ENCODE results near the gene SLC39A11. TPM values are rescaled to one million over a fixed set of nuclear protein-coding genes. Genes with fewer than 3 reads are reported as not detected.

The SLC39A11 gene
- total RNA-seq, 4 donors from 2014 or later: 23.0 to 30.9 (median 27.6) TPM

- no peaks in the 10 kb centered on the region for H3K4me1 ChIP-seq
- no peak overlapping the region for H3K4me3 ChIP-seq
- DNase-seq: no peak
- TF ChIP-seq CTCF (IDR thresholded peaks at IDR 0.05) (no peak), POLR2A (IDR thresholded peaks at IDR 0.05) (no peak)
- intact Hi-C loops (cut with DNase I): no loop called here
- WGBS, 2 donors: 95% methylated on average over 4 of the region's 4 CpGs
- no peaks in the 10 kb centered on the region for H3K27me3 ChIP-seq
- no peak overlapping the region for H3K27ac ChIP-seq
- H3K9me3 ChIP-seq: peaks cover 0 to 23% (median 18%) of the 10 kb centered on the region in 3 donors
- peaks cover 0 to 37% (median 0%) of the 10 kb centered on the region in 3 donors for H3K36me3 ChIP-seq
Measured at GRCh38 chr17:72882426-72882825, 210.1 kb downstream of the SLC39A11 start.

GRCh38 chr17:72879877-72880276 is 212.6 kb downstream of the SLC39A11 start:
- Histone ChIP-seq H3K36me3 (peaks cover 0 to 29% (median 0%) of the 10 kb centered on the region in 3 donors), H3K27me3 (no peaks in the 10 kb centered on the region), H3K9me3 (peaks cover 0 to 32% (median 24%) of the 10 kb centered on the region in 3 donors), H3K4me1 (no peaks in the 10 kb centered on the region), H3K4me3 (no peak overlapping the region), H3K27ac (no peak overlapping the region)
- DNase-seq: no peak
- no peak for TF ChIP-seq POLR2A (IDR thresholded peaks at IDR 0.05)
- TF ChIP-seq CTCF (IDR thresholded peaks at IDR 0.05): no peak
- 100% methylated on average over 2 of the region's 2 CpGs; no CpG with 5 or more reads in 1 of the 2 donors for WGBS, 2 donors
- intact Hi-C loops (cut with DNase I): no loop called here

GRCh38 chr17:72878975-72879660 is 213.4 kb downstream of the SLC39A11 start:
- H3K36me3 ChIP-seq: peaks cover 0 to 29% (median 0%) of the 10 kb centered on the region in 3 donors
- 43 to 75% methylated on average over 6 of the region's 6 CpGs for WGBS, 2 donors
- intact Hi-C loops (cut with DNase I): no loop called here

GRCh38 chr17:72877348-72877747 is 215.1 kb downstream of the SLC39A11 start:
- no peak overlapping the region for H3K4me3 ChIP-seq
- no peak for TF ChIP-seq POLR2A (IDR thresholded peaks at IDR 0.05)
- no peak for TF ChIP-seq CTCF (IDR thresholded peaks at IDR 0.05)
- peaks cover 0 to 32% (median 24%) of the 10 kb centered on the region in 3 donors for H3K9me3 ChIP-seq
- intact Hi-C loops (cut with DNase I): no loop called here
- WGBS, 2 donors: 97% methylated on average over 8 of the region's 8 CpGs
- peaks cover 0 to 19% (median 0%) of the 10 kb centered on the region in 3 donors for H3K36me3 ChIP-seq
- no peak overlapping the region for H3K27ac ChIP-seq
- no peak for DNase-seq
- no peaks in the 10 kb centered on the region for H3K27me3 ChIP-seq
- H3K4me1 ChIP-seq: no peaks in the 10 kb centered on the region

More at GRCh38 chr17:72878975-72879660, 213.4 kb downstream of the SLC39A11 start:
- no peaks in the 10 kb centered on the region for H3K4me1 ChIP-seq
- peaks cover 0 to 32% (median 24%) of the 10 kb centered on the region in 3 donors for H3K9me3 ChIP-seq
- no peak for DNase-seq
- no peak for TF ChIP-seq CTCF (IDR thresholded peaks at IDR 0.05)
- TF ChIP-seq POLR2A (IDR thresholded peaks at IDR 0.05): no peak
- no peak overlapping the region for H3K4me3 ChIP-seq
- no peaks in the 10 kb centered on the region for H3K27me3 ChIP-seq
- no peak overlapping the region for H3K27ac ChIP-seq

GRCh38 chr17:72876413-72876812 is 216.1 kb downstream of the SLC39A11 start:
- Histone ChIP-seq H3K4me3 (no peak overlapping the region), H3K27ac (no peak overlapping the region), H3K27me3 (no peaks in the 10 kb centered on the region), H3K36me3 (peaks cover 0 to 19% (median 0%) of the 10 kb centered on the region in 3 donors), H3K4me1 (no peaks in the 10 kb centered on the region), H3K9me3 (peaks cover 0 to 32% (median 24%) of the 10 kb centered on the region in 3 donors)
- no peak for TF ChIP-seq CTCF (IDR thresholded peaks at IDR 0.05)
- TF ChIP-seq POLR2A (IDR thresholded peaks at IDR 0.05): no peak
- no peak for DNase-seq
- intact Hi-C loops (cut with DNase I): no loop called here
- 83 to 93% methylated on average over 1 of the region's 1 CpG for WGBS, 2 donors

All from esophagus squamous epithelium (tissue), 5 donors.